Measurements from ENCODE around the gene CARHSP1. TPM values are rescaled to one million over a fixed set of nuclear protein-coding genes. Genes with fewer than 3 reads are reported as not detected.

The CARHSP1 gene
- total and polyA plus RNA-seq, 4 experiments from 2014 or later, result 33.2 to 57.2 (median 41.3) TPM

GRCh38 chr16:8862309-8863130 lies 6.3 kb downstream of the CARHSP1 start:
- no peaks in the 10 kb centered on the region for H3K27me3 Mint-ChIP-seq
- peak overlapping the region in 4 of 7 donors; percentile 29 to 79 (median 56) for H3K27ac Mint-ChIP-seq
- no peak overlapping the region for H3K4me3 ChIP-seq (ENCODE audit: low read length in 2 of 2)
- ChIA-PET CTCF (ENCODE audit: partially characterized antibody) (interaction anchor here (5.0 kb wide), 1 partner anchor 17 kb away, joined by 28 read pairs; no protein-coding TSS in a partner anchor), POLR2A (ENCODE audit: partially characterized antibody) (interaction anchor here (1.0 kb wide), 2 partner anchors 10 to 18 kb away, joined by 3 to 5 read pairs; no protein-coding TSS in a partner anchor)
- no peak overlapping the region for H3K27ac ChIP-seq (ENCODE audit: low read depth, low read length)
- peaks cover 9 to 13% of the 10 kb centered on the region in 2 donors for H3K36me3 Mint-ChIP-seq
- H3K4me3 Mint-ChIP-seq, result no peak overlapping the region
- H3K27me3 ChIP-seq (ENCODE audit: insufficient read depth, low read length), result no peaks in the 10 kb centered on the region
- peaks cover 0 to 2% (median 0%) of the 10 kb centered on the region in 8 donors for H3K9me3 Mint-ChIP-seq
- H3K9me3 ChIP-seq (ENCODE audit: control insufficient read depth in 1 of 2, low read length in 2 of 2), result no peaks in the 10 kb centered on the region
- peaks cover 24 to 52% (median 41%) of the 10 kb centered on the region in 4 donors for H3K4me1 Mint-ChIP-seq
- peaks cover 41% of the 10 kb centered on the region for H3K4me1 ChIP-seq (ENCODE audit: insufficient read depth, low read length)
- no peak for DNase-seq
- H3K36me3 ChIP-seq (ENCODE audit: insufficient read depth, low read length), result no peaks in the 10 kb centered on the region
- intact Hi-C loops (cut with micrococcal nuclease), result no loop called here

- DNase-seq, result no peak
- H3K4me3 Mint-ChIP-seq, result no peak overlapping the region
- H3K36me3 Mint-ChIP-seq, result peaks cover 11 to 15% of the 10 kb centered on the region in 2 donors
- Histone ChIP-seq H3K9me3 (ENCODE audit: control insufficient read depth in 1 of 2, low read length in 2 of 2) (no peaks in the 10 kb centered on the region), H3K4me3 (ENCODE audit: low read length in 2 of 2) (no peak overlapping the region), H3K36me3 (ENCODE audit: insufficient read depth, low read length) (no peaks in the 10 kb centered on the region), H3K4me1 (ENCODE audit: insufficient read depth, low read length) (peaks cover 36% of the 10 kb centered on the region), H3K27me3 (ENCODE audit: insufficient read depth, low read length) (no peaks in the 10 kb centered on the region), H3K27ac (ENCODE audit: low read depth, low read length) (no peak overlapping the region)
- H3K4me1 Mint-ChIP-seq, result peaks cover 21 to 50% (median 38%) of the 10 kb centered on the region in 4 donors
- POLR2A ChIA-PET (ENCODE audit: partially characterized antibody), result no interaction called here
- H3K9me3 Mint-ChIP-seq, result peaks cover 0 to 2% (median 0%) of the 10 kb centered on the region in 8 donors
- CTCF ChIA-PET (ENCODE audit: partially characterized antibody), result interaction anchor here (0.7 to 5.0 kb wide), 2 partner anchors 18 to 25 kb away, joined by 4 to 28 read pairs; no protein-coding TSS in a partner anchor
- intact Hi-C loops (cut with micrococcal nuclease), result no loop called here
- peak overlapping the region in 5 of 7 donors; percentile 24 to 71 (median 57) for H3K27ac Mint-ChIP-seq
- no peaks in the 10 kb centered on the region for H3K27me3 Mint-ChIP-seq
These were observed 7.1 kb downstream of the CARHSP1 start for GRCh38 chr16:8861563-8862308.

GRCh38 chr16:8859913-8860881 lies 8.6 kb downstream of the CARHSP1 start:
- no peaks in the 10 kb centered on the region for H3K27me3 ChIP-seq (ENCODE audit: insufficient read depth, low read length)
- Mint-ChIP-seq H3K4me1 (peaks cover 23 to 46% (median 36%) of the 10 kb centered on the region in 4 donors), H3K27ac (peak overlapping the region in 2 of 7 donors; percentile 30 to 57), H3K4me3 (no peak overlapping the region), H3K36me3 (peaks cover 13 to 27% of the 10 kb centered on the region in 2 donors), H3K9me3 (peaks cover 0 to 2% (median 0%) of the 10 kb centered on the region in 8 donors), H3K27me3 (no peaks in the 10 kb centered on the region)
- CTCF ChIA-PET (ENCODE audit: partially characterized antibody), result no interaction called here
- H3K4me3 ChIP-seq (ENCODE audit: low read length in 2 of 2), result no peak overlapping the region
- no peak overlapping the region for H3K27ac ChIP-seq (ENCODE audit: low read depth, low read length)
- intact Hi-C loops (cut with micrococcal nuclease), result no loop called here
- H3K36me3 ChIP-seq (ENCODE audit: insufficient read depth, low read length), result peaks cover 6% of the 10 kb centered on the region
- no peaks in the 10 kb centered on the region for H3K9me3 ChIP-seq (ENCODE audit: control insufficient read depth in 1 of 2, low read length in 2 of 2)
- POLR2A ChIA-PET (ENCODE audit: partially characterized antibody), result interaction anchor here (0.6 to 1.4 kb wide), 2 partner anchors 9 to 14 kb away, joined by 3 to 5 read pairs; partner anchors contain the start of gene CARHSP1
- H3K4me1 ChIP-seq (ENCODE audit: insufficient read depth, low read length), result peaks cover 26% of the 10 kb centered on the region
- DNase-seq, result no peak

- no peak overlapping the region for H3K27ac ChIP-seq (ENCODE audit: low read depth, low read length)
- intact Hi-C loops (cut with micrococcal nuclease), result no loop called here
- no peaks in the 10 kb centered on the region for H3K9me3 ChIP-seq (ENCODE audit: control insufficient read depth in 1 of 2, low read length in 2 of 2)
- Mint-ChIP-seq H3K36me3 (peaks cover 16 to 35% of the 10 kb centered on the region in 2 donors), H3K4me3 (no peak overlapping the region), H3K27me3 (no peaks in the 10 kb centered on the region), H3K4me1 (peaks cover 23 to 45% (median 31%) of the 10 kb centered on the region in 4 donors), H3K9me3 (peaks cover 0 to 2% (median 0%) of the 10 kb centered on the region in 8 donors), H3K27ac (peak overlapping the region in 2 of 7 donors; percentile 30 to 57)
- no peaks in the 10 kb centered on the region for H3K27me3 ChIP-seq (ENCODE audit: insufficient read depth, low read length)
- H3K4me3 ChIP-seq (ENCODE audit: low read length in 2 of 2), result no peak overlapping the region
- CTCF ChIA-PET (ENCODE audit: partially characterized antibody), result no interaction called here
- DNase-seq, result no peak
- POLR2A ChIA-PET (ENCODE audit: partially characterized antibody), result interaction anchor here (1.3 to 1.4 kb wide), 2 partner anchors 9 to 10 kb away, joined by 5 to 10 read pairs; partner anchors contain the start of gene CARHSP1
- peaks cover 18% of the 10 kb centered on the region for H3K4me1 ChIP-seq (ENCODE audit: insufficient read depth, low read length)
- peaks cover 9% of the 10 kb centered on the region for H3K36me3 ChIP-seq (ENCODE audit: insufficient read depth, low read length)
These were observed 9.6 kb downstream of the CARHSP1 start for GRCh38 chr16:8858994-8859912.

GRCh38 chr16:8855972-8856371 lies 12.8 kb downstream of the CARHSP1 start:
- Mint-ChIP-seq H3K36me3 (peaks cover 20 to 50% of the 10 kb centered on the region in 2 donors), H3K9me3 (peaks cover 0 to 2% (median 0%) of the 10 kb centered on the region in 8 donors), H3K4me3 (no peak overlapping the region), H3K27ac (peak overlapping the region; percentile 13 to 88 (median 79)), H3K4me1 (peaks cover 16 to 43% (median 31%) of the 10 kb centered on the region in 4 donors), H3K27me3 (no peaks in the 10 kb centered on the region)
- peaks cover 11% of the 10 kb centered on the region for H3K4me1 ChIP-seq (ENCODE audit: insufficient read depth, low read length)
- no peak for DNase-seq
- intact Hi-C loops (cut with micrococcal nuclease), result no loop called here
- ChIA-PET POLR2A (ENCODE audit: partially characterized antibody) (interaction anchor here (0.6 to 1.2 kb wide), 3 partner anchors 10 to 152 kb away, joined by 3 to 5 read pairs (median 4); partner anchors contain the start of gene CARHSP1), CTCF (ENCODE audit: partially characterized antibody) (interaction anchor here (1.1 to 3.2 kb wide), 2 partner anchors 13 to 24 kb away, joined by 3 to 10 read pairs; partner anchors contain the start of gene CARHSP1)
- no peak overlapping the region for H3K27ac ChIP-seq (ENCODE audit: low read depth, low read length)
- no peak overlapping the region for H3K4me3 ChIP-seq (ENCODE audit: low read length in 2 of 2)
- no peaks in the 10 kb centered on the region for H3K9me3 ChIP-seq (ENCODE audit: control insufficient read depth in 1 of 2, low read length in 2 of 2)
- H3K36me3 ChIP-seq (ENCODE audit: insufficient read depth, low read length), result peaks cover 9% of the 10 kb centered on the region
- no peaks in the 10 kb centered on the region for H3K27me3 ChIP-seq (ENCODE audit: insufficient read depth, low read length)
